GM06990 (cell line): ENCODE data around the gene APBA3.

Source experiments
- DNase-seq: peaks from one replicate; pipeline ENCODE4 v3.0.0-alpha.2; 2011; ENCODE audit not compliant: insufficient read length; ENCODE audit errors: extremely low read depth
- H3K27me3 ChIP-seq: replicated peaks from 2 replicates; pipeline ENCODE4 v1.6.0; 2011; ENCODE audit warnings: low read length; ENCODE audit not compliant: control insufficient read depth, insufficient read depth
- H3K36me3 ChIP-seq: 2 replicates; pipeline ENCODE4 v1.5.1; 2011; ENCODE audit warnings: low read length; ENCODE audit not compliant: control insufficient read depth, insufficient read depth
- H3K4me3 ChIP-seq: replicated peaks from 2 replicates; pipeline ENCODE4 v1.5.1; 2011; ENCODE audit warnings: low read depth, mild to moderate bottlenecking, control low read depth, low read length
- CTCF ChIP-seq: IDR thresholded peaks from 2 replicates; pipeline ENCODE4 v1.5.1; 2011; ENCODE audit warnings: low read length, control low read depth, mild to moderate bottlenecking, inconsistent platforms; ENCODE audit not compliant: insufficient read depth, poor library complexity, severe bottlenecking

Gene APBA3

GRCh38 chr19:3801412-3802096 lies 40.1 kb upstream of the APBA3 start:
- Histone ChIP-seq H3K27me3 (no peaks in the 10 kb centered on the region), H3K4me3 (no peak overlapping the region), H3K36me3 (no peaks in the 10 kb centered on the region)
- no peak for TF ChIP-seq CTCF
- no peak for DNase-seq

GRCh38 chr19:3800996-3801395 lies 39.5 kb upstream of the APBA3 start:
- no peak overlapping the region for H3K4me3 ChIP-seq
- H3K27me3 ChIP-seq = no peaks in the 10 kb centered on the region
- TF ChIP-seq CTCF = no peak
- H3K36me3 ChIP-seq = no peaks in the 10 kb centered on the region
- no peak for DNase-seq

- H3K27me3 ChIP-seq = no peaks in the 10 kb centered on the region
- no peaks in the 10 kb centered on the region for H3K36me3 ChIP-seq
Observed at GRCh38 chr19:3798137-3798536, 36.6 kb upstream of the APBA3 start.

GRCh38 chr19:3796358-3796757 lies 34.9 kb upstream of the APBA3 start:
- TF ChIP-seq CTCF = no peak
- DNase-seq = no peak
- no peaks in the 10 kb centered on the region for H3K36me3 ChIP-seq

More at GRCh38 chr19:3798137-3798536, 36.6 kb upstream of the APBA3 start:
- no peak for TF ChIP-seq CTCF
- no peak overlapping the region for H3K4me3 ChIP-seq
- no peak for DNase-seq

GRCh38 chr19:3793799-3794198 lies 32.3 kb upstream of the APBA3 start:
- no peak for TF ChIP-seq CTCF
- DNase-seq = no peak
- Histone ChIP-seq H3K27me3 (no peaks in the 10 kb centered on the region), H3K4me3 (no peak overlapping the region), H3K36me3 (no peaks in the 10 kb centered on the region)

More at GRCh38 chr19:3796358-3796757, 34.9 kb upstream of the APBA3 start:
- H3K27me3 ChIP-seq = no peaks in the 10 kb centered on the region
- H3K4me3 ChIP-seq = no peak overlapping the region

- Histone ChIP-seq H3K36me3 (no peaks in the 10 kb centered on the region), H3K4me3 (no peak overlapping the region), H3K27me3 (no peaks in the 10 kb centered on the region)
- no peak for DNase-seq
- no peak for TF ChIP-seq CTCF
Observed at GRCh38 chr19:3792114-3792513, 30.6 kb upstream of the APBA3 start.
